Liver (tissue), 9 donors: Measurements from ENCODE around the gene TWSG1. TPM values are rescaled to one million over a fixed set of nuclear protein-coding genes. Genes with fewer than 3 reads are reported as not detected.
"Not testable (repeated sequence)": the region's sequence is repeated elsewhere in the genome, so short reads cannot be mapped to it uniquely, and the experiment has no call there.

Experiments used
- DNase-seq: peaks from one replicate; pipeline ENCODE4 v3.0.0-alpha.2; 2017; ENCODE audit warnings: low spot score
- H3K27ac ChIP-seq, 2 donors: one replicate each; pipeline ENCODE4 v1.7.0; 2013; ENCODE audit warnings: inconsistent platforms in 2 of 2, low read length in 2 of 2, control low read depth in 1 of 2, low read depth in 1 of 2, mild to moderate bottlenecking in 1 of 2
- H3K27me3 ChIP-seq, 4 donors: one replicate each; pipeline versions ENCODE4 v1.6.1 to v1.7.0; 2013; ENCODE audit warnings: low read length in 3 of 4, inconsistent platforms in 1 of 4, mild to moderate bottlenecking in 1 of 4, moderate library complexity in 1 of 4; ENCODE audit not compliant: control insufficient read depth in 4 of 4, insufficient read depth in 4 of 4
- H3K36me3 ChIP-seq, 4 donors: one replicate each; pipeline versions ENCODE4 v1.6.1 to v1.7.0; 2013; ENCODE audit warnings: low read length in 3 of 4, mild to moderate bottlenecking in 3 of 4, low read depth in 1 of 4, moderate library complexity in 1 of 4; ENCODE audit not compliant: control insufficient read depth in 4 of 4, insufficient read depth in 3 of 4
- H3K4me1 ChIP-seq, 4 donors: one replicate each; pipeline versions ENCODE4 v1.6.1 to v1.7.0; 2013; ENCODE audit warnings: low read length in 3 of 4, mild to moderate bottlenecking in 3 of 4, moderate library complexity in 1 of 4; ENCODE audit not compliant: control insufficient read depth in 4 of 4, insufficient read depth in 4 of 4
- H3K4me3 ChIP-seq, 3 donors: one replicate each; pipeline versions ENCODE4 v1.6.1 to v1.7.0; 2013; ENCODE audit warnings: low read length in 3 of 3, control low read depth in 1 of 3, low read depth in 1 of 3, mild to moderate bottlenecking in 1 of 3
- H3K9ac ChIP-seq, 2 donors: one replicate each; pipeline ENCODE4 v1.7.0; 2013; ENCODE audit warnings: low read length in 2 of 2, mild to moderate bottlenecking in 2 of 2, moderate library complexity in 2 of 2, control low read depth in 1 of 2, low read depth in 1 of 2
- H3K9me3 ChIP-seq, 4 donors: one replicate each; pipeline versions ENCODE4 v1.6.1 to v1.7.0; 2013; ENCODE audit warnings: low read length in 3 of 4; ENCODE audit not compliant: control insufficient read depth in 4 of 4
- ATF3 ChIP-seq: IDR thresholded peaks from 2 replicates; pipeline ENCODE4 v1.6.1; 2016; ENCODE audit warnings: antibody characterized with exemption
- GABPA ChIP-seq, 2 donors: IDR thresholded peaks in 1 of 2; conservative IDR thresholded peaks in 1 of 2; 2 replicates each; pipeline ENCODE4 v1.6.1; 2016; ENCODE audit warnings: antibody characterized with exemption in 2 of 2, mild to moderate bottlenecking in 1 of 2, moderate library complexity in 1 of 2
- JUND ChIP-seq, 2 donors: IDR thresholded peaks; 2 replicates each; pipeline ENCODE4 v1.6.1; 2016; ENCODE audit warnings: antibody characterized with exemption in 2 of 2
- NR2F2 ChIP-seq: IDR thresholded peaks from 2 replicates; pipeline ENCODE4 v1.6.1; 2016; ENCODE audit warnings: antibody characterized with exemption
- SP1 ChIP-seq: IDR thresholded peaks from 2 replicates; pipeline ENCODE4 v1.6.1; 2018; ENCODE audit warnings: antibody characterized with exemption, mild to moderate bottlenecking
- TAF1 ChIP-seq: conservative IDR thresholded peaks from 2 replicates; pipeline ENCODE4 v1.6.1; 2016; ENCODE audit warnings: antibody characterized with exemption, mild to moderate bottlenecking
- WGBS: extraction: QIAGEN DNeasy Blood & Tissue Kit; methylation state at CpG from one replicate; pipeline ENCODE4 v1.1.7; 2013; 5-methylcytosine and 5-hydroxymethylcytosine counted together
- polyA plus RNA-seq, 2 donors: library from polyadenylated mRNA; stranded (reverse) in 1 of 2; unstranded in 1 of 2; fragments of 200-250 nt in 1 of 2; fragments of >200 nt in 1 of 2; fragmentation: Nextera tagmentation in 1 of 2; extraction: Ambion mirVana in 1 of 2; gene quantifications; one replicate each; pipeline versions ENCODE4 v1.2.1 to v1.2.3, GENCODE V29; 2013 to 2015
- total RNA-seq, 2 donors: library from RNA; depleted of rRNA; stranded (reverse); fragments of >200 nt; gene quantifications; one replicate each; pipeline ENCODE4 v1.2.3, GENCODE V29; 2014
- TF ChIP-seq, protein P1 (sequence below): IDR thresholded peaks from 2 replicates; pipeline ENCODE4 v1.6.1; 2016; ENCODE audit warnings: antibody characterized with exemption, mild to moderate bottlenecking
- TF ChIP-seq, protein P2 (sequence below): fragments of 150-350 bp; IDR thresholded peaks from 2 replicates; pipeline ENCODE4 v1.5.1; 2017; ENCODE audit warnings: improper control_type of control experiment, low read depth, low read length; ENCODE audit not compliant: missing input control
- donor health status: healthy.
- donor health status: healthy.
- donor health status: healthy.
- donor health status: healthy.
- donor health status: healthy.

TWSG1 gene
- total and polyA plus RNA-seq, 4 donors, result 3.9 to 11.1 (median 5.4) TPM

DNA sequence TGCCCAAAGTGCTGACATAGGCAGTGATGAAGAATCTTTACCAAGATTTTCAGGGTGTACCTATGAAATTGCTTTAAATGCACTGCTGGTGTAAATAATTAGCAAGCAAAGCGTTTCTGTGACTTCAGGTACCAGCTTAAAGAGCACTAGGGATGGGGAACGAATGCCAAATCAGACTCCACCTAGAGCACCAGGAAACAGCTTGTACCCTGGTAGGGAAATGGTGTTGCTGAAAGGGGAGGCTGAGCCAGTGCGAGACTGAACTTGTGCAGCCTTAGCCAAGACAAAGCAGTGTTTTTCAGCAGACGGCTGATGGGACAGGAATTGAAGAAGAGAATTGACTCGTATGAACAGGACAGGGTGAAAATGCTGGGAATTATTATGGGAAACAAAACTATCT is 65.6 kb downstream of the TWSG1 start (continued):
- TF ChIP-seq, protein P1, sequence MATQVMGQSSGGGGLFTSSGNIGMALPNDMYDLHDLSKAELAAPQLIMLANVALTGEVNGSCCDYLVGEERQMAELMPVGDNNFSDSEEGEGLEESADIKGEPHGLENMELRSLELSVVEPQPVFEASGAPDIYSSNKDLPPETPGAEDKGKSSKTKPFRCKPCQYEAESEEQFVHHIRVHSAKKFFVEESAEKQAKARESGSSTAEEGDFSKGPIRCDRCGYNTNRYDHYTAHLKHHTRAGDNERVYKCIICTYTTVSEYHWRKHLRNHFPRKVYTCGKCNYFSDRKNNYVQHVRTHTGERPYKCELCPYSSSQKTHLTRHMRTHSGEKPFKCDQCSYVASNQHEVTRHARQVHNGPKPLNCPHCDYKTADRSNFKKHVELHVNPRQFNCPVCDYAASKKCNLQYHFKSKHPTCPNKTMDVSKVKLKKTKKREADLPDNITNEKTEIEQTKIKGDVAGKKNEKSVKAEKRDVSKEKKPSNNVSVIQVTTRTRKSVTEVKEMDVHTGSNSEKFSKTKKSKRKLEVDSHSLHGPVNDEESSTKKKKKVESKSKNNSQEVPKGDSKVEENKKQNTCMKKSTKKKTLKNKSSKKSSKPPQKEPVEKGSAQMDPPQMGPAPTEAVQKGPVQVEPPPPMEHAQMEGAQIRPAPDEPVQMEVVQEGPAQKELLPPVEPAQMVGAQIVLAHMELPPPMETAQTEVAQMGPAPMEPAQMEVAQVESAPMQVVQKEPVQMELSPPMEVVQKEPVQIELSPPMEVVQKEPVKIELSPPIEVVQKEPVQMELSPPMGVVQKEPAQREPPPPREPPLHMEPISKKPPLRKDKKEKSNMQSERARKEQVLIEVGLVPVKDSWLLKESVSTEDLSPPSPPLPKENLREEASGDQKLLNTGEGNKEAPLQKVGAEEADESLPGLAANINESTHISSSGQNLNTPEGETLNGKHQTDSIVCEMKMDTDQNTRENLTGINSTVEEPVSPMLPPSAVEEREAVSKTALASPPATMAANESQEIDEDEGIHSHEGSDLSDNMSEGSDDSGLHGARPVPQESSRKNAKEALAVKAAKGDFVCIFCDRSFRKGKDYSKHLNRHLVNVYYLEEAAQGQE, result no peak
- TF ChIP-seq ATF3, result no peak
- no peak for TF ChIP-seq TAF1
- no peak for TF ChIP-seq GABPA (IDR thresholded peaks at IDR 0.05 in 1 of 2, conservative IDR thresholded peaks at IDR 0.05 in 1 of 2)
- TF ChIP-seq SP1, result no peak

GRCh38 chr18:9401176-9401575 is 66.6 kb downstream of the TWSG1 start:
- no peaks in the 10 kb centered on the region for H3K27me3 ChIP-seq
- DNase-seq, result no peak

DNA sequence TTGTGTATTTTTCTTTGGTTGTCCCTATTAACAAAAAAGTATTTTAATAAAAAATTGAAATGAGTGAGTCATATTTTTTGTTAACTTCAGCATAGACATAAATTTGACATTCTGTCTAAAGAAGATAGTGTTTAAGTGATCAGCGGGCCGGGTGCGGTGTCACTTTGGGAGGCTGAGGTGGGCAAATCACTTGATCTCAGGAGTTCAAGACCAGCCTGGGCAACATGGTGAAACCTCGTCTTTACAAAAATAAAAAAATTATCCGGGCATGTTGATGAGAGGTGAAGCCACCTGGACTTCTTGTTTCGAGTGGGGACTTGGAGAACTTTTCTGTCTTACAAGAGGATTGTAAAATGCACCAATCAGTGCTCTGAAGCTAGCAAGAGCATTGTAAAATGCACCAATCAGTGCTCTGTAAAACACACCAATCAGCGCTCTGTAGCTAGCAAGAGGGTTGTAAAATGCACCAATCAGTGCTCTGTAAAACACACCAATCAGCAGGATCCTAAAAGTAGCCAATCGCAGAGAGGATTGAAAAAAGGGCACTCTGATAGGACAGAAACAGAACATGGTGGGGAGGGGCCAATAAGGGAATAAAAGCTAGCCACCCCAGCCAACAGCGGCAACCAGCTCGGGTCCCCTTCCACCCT is 67.9 kb downstream of the TWSG1 start:
- not testable (repeated sequence) for H3K4me3 ChIP-seq

More at GRCh38 chr18:9401176-9401575, 66.6 kb downstream of the TWSG1 start:
- no peaks in the 10 kb centered on the region for H3K9me3 ChIP-seq
- TF ChIP-seq, protein P2, sequence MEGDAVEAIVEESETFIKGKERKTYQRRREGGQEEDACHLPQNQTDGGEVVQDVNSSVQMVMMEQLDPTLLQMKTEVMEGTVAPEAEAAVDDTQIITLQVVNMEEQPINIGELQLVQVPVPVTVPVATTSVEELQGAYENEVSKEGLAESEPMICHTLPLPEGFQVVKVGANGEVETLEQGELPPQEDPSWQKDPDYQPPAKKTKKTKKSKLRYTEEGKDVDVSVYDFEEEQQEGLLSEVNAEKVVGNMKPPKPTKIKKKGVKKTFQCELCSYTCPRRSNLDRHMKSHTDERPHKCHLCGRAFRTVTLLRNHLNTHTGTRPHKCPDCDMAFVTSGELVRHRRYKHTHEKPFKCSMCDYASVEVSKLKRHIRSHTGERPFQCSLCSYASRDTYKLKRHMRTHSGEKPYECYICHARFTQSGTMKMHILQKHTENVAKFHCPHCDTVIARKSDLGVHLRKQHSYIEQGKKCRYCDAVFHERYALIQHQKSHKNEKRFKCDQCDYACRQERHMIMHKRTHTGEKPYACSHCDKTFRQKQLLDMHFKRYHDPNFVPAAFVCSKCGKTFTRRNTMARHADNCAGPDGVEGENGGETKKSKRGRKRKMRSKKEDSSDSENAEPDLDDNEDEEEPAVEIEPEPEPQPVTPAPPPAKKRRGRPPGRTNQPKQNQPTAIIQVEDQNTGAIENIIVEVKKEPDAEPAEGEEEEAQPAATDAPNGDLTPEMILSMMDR, result no peak
- TF ChIP-seq SP1 (no peak), GABPA (IDR thresholded peaks at IDR 0.05 in 1 of 2, conservative IDR thresholded peaks at IDR 0.05 in 1 of 2) (no peak), NR2F2 (no peak), JUND (IDR thresholded peaks at IDR 0.05) (no peak)
- no peak overlapping the region for H3K9ac ChIP-seq
- H3K4me3 ChIP-seq, result no peak overlapping the region
- H3K36me3 ChIP-seq, result no peaks in the 10 kb centered on the region
- no peak overlapping the region for H3K27ac ChIP-seq
- no peaks in the 10 kb centered on the region for H3K4me1 ChIP-seq

More for the DNA sequence above, 67.9 kb downstream of the TWSG1 start:
- H3K9me3 ChIP-seq, H3K4me1 ChIP-seq, DNase-seq, H3K9ac ChIP-seq, H3K27me3 ChIP-seq, H3K27ac ChIP-seq, H3K36me3 ChIP-seq: not testable (repeated sequence)
- 96% methylated on average over 10 of the region's 10 CpGs for WGBS
